ENCODE measurements around the gene NEK8. TPM values are rescaled to one million over a fixed set of nuclear protein-coding genes. Genes with fewer than 3 reads are reported as not detected.
A peak's percentile ranks its signal among the peaks of the same experiment; 100 is the strongest.
"Not testable (repeated sequence)": the region's sequence is repeated elsewhere in the genome, so short reads cannot be mapped to it uniquely, and the experiment has no call there.

The NEK8 gene
- total RNA-seq, 1 experiment from 2014 or later = 2.9 TPM

GRCh38 chr17:28725660-28726225, 2.8 kb upstream of the NEK8 start:
- peak; percentile 89 for DNase-seq (ENCODE audit: low read depth)

- peak; percentile 75 for DNase-seq (ENCODE audit: low read depth)
Measured at GRCh38 chr17:28726226-28726626, 2.4 kb upstream of the NEK8 start, which contains the start of gene TLCD1. Gene TLCD1, minus strand, starts transcription at chr17:28726233. Its CDS starts 136 bp downstream, at chr17:28726097.

GRCh38 chr17:28726627-28727491, 1.7 kb upstream of the NEK8 start:
- peak; percentile 97 for DNase-seq (ENCODE audit: low read depth)

GRCh38 chr17:28729950-28730330, 1.4 kb downstream of the NEK8 start:
- DNase-seq (ENCODE audit: low read depth) = no peak

- no peak for DNase-seq (ENCODE audit: low read depth)
Measured at GRCh38 chr17:28733346-28733745, 4.8 kb downstream of the NEK8 start.

- no peak for DNase-seq (ENCODE audit: low read depth)
Measured at GRCh38 chr17:28734712-28735241, 6.2 kb downstream of the NEK8 start.

- DNase-seq (ENCODE audit: low read depth) = peak; percentile 40
Measured at GRCh38 chr17:28735242-28735722, 6.7 kb downstream of the NEK8 start.

- not testable (repeated sequence) for DNase-seq (ENCODE audit: low read depth)
Measured at GRCh38 chr17:28735913-28736769, 7.6 kb downstream of the NEK8 start.

- DNase-seq (ENCODE audit: low read depth) = no peak
Measured at GRCh38 chr17:28737316-28737715, 8.7 kb downstream of the NEK8 start.

- DNase-seq (ENCODE audit: low read depth) = no peak
Measured at GRCh38 chr17:28737770-28738679, 9.4 kb downstream of the NEK8 start.

GRCh38 chr17:28738680-28739384, 10.2 kb downstream of the NEK8 start:
- no peak for DNase-seq (ENCODE audit: low read depth)

GRCh38 chr17:28740406-28741357, 12.1 kb downstream of the NEK8 start:
- DNase-seq (ENCODE audit: low read depth) = no peak

GRCh38 chr17:28741358-28742349, 13.1 kb downstream of the NEK8 start:
- DNase-seq (ENCODE audit: low read depth) = no peak

- peak; percentile 90 for DNase-seq (ENCODE audit: low read depth)
Measured at GRCh38 chr17:28743243-28744103, 14.9 kb downstream of the NEK8 start, which contains the start of gene TRAF4. Gene TRAF4, plus strand, starts transcription at chr17:28744011. Its CDS starts 102 bp downstream, at chr17:28744113.

GRCh38 chr17:28744104-28744971, 15.8 kb downstream of the NEK8 start:
- DNase-seq (ENCODE audit: low read depth) = peak; percentile 63

Data from Daoy (cell line).